ENCODE measurements around the gene POC1A. TPM values are rescaled to one million over a fixed set of nuclear protein-coding genes. Genes with fewer than 3 reads are reported as not detected.

POC1A gene
- total and polyA plus RNA-seq, 9 of the 15 experiments (the other 6 are each of a cell fraction or from before 2014, with no cell fraction given) = 7.2 to 17.5 (median 12.1) TPM

GRCh38 chr3:52128118-52128683, 26.0 kb downstream of the POC1A start:
- BruUV-seq (replicated peaks) = no TSS peak
- WGBS (ENCODE audit: insufficient coverage, low coverage, missing lambda C conversion rate) = 7% methylated on average over 7 of the region's 7 CpGs
- Histone ChIP-seq H3K4me1 (replicated peaks in 1 of 2; ENCODE audit: control insufficient read depth in 2 of 2, insufficient read depth in 2 of 2, low read length in 2 of 2) (peaks cover 13 to 15% of the 10 kb centered on the region in 2 experiments), H3K4me3 (no peak overlapping the region), H3K4me2 (ENCODE audit: insufficient read depth, low read length) (peak overlapping the region; percentile 34), H3K36me3 (ENCODE audit: control insufficient read depth, insufficient read depth, low read length) (peaks cover 46% of the 10 kb centered on the region; the same call in 2 of the 3 replicates), H4K20me1 (replicated peaks; ENCODE audit: control insufficient read depth, insufficient read depth, low read length) (0 out of 2 replicates have a peak, but pooled peaks cover 4% of the 10 kb centered on the region), H3K27ac (ENCODE audit: extremely low read depth, low read depth, low read length) (peak overlapping the region; percentile 75), H3K9ac (ENCODE audit: insufficient read depth in 1 of 2, low read depth in 2 of 2, low read length in 2 of 2) (peak overlapping the region; percentile 0 to 8; a peak in 1 of 4 replicates), H3K79me2 (ENCODE audit: control insufficient read depth, insufficient read depth, low read length) (peaks cover 4% of the 10 kb centered on the region; the same call in 1 of the 3 replicates), H3K9me3 (replicated peaks; ENCODE audit: control insufficient read depth, insufficient read depth, low read depth, low read length) (no peaks in the 10 kb centered on the region), H3K27me3 (ENCODE audit: control insufficient read depth in 2 of 2, insufficient read depth in 2 of 2, low read length in 2 of 2) (no peaks in the 10 kb centered on the region), H3K9me1 (ENCODE audit: control insufficient read depth, insufficient read depth, low read length) (peaks cover 3% of the 10 kb centered on the region), H2AFZ (ENCODE audit: low read depth, low read length) (peak overlapping the region; percentile 18; the same call in 1 of the 2 replicates)
- ChIA-PET CTCF (ENCODE audit: low intra/inter-chr PET ratio) (interaction anchor here (0.6 kb wide), 1 partner anchor 202 kb away, joined by 3 read pairs; no protein-coding TSS in a partner anchor), POLR2A (interaction anchor here (0.7 to 1.2 kb wide), 7 partner anchors 10 to 157 kb away, joined by 3 to 6 read pairs (median 3); partner anchors contain the start of gene RPL29)
- FAIRE-seq = peak; percentile 97
- ATAC-seq = peak; percentile 96
- in situ Hi-C loops (cut with MboI) (loop anchor here (5.0 kb wide), 1 partner anchor 126 kb away; no protein-coding TSS in a partner anchor), intact Hi-C loops (cut with micrococcal nuclease) (loop anchor here (1.0 kb wide), 1 partner anchor 121 kb away; no protein-coding TSS in a partner anchor)
- DNase-seq (ENCODE audit: extremely low read depth in 1 of 4, low spot score in 3 of 4) = peak; percentile 83 to 92 (median 86)
- no peak for TF ChIP-seq ZBTB34 (CRISPR knock-in tag; IDR thresholded peaks at IDR 0.05)
- TF ChIP-seq ZNF24 (IDR thresholded peaks at IDR 0.05) = no peak
- TF ChIP-seq SMC3 (conservative IDR thresholded peaks at IDR 0.05; ENCODE audit: insufficient read depth, low read depth, low read length) = 0 out of 2 replicates have a peak, but pooled peaks have one; percentile 16
- TF ChIP-seq MAX (CRISPR knock-in tag; IDR thresholded peaks at IDR 0.05) = no peak
- peak; percentile 68 to 71 for TF ChIP-seq KDM1A (IDR thresholded peaks at IDR 0.05)
- TF ChIP-seq HMGXB4 (CRISPR knock-in tag; IDR thresholded peaks at IDR 0.05) = no peak
- no peak for TF ChIP-seq OTX1 (CRISPR knock-in tag; IDR thresholded peaks at IDR 0.05)
- no peak for TF ChIP-seq XRCC3 (IDR thresholded peaks at IDR 0.05)
- no peak for TF ChIP-seq SP2 (IDR thresholded peaks at IDR 0.05; ENCODE audit: extremely low read depth, low read depth, low read length, poor library complexity, severe bottlenecking)
- TF ChIP-seq RHOXF2B (CRISPR knock-in tag; conservative IDR thresholded peaks at IDR 0.05) = no peak
- no peak for TF ChIP-seq SMAD1 (IDR thresholded peaks at IDR 0.05; ENCODE audit: low read depth, low read length, partially characterized antibody)
- TF ChIP-seq ZNF639 (CRISPR knock-in tag; conservative IDR thresholded peaks at IDR 0.05 in 1 of 2, IDR thresholded peaks at IDR 0.05 in 1 of 2) = no peak
- no peak for TF ChIP-seq ZNF764 (CRISPR knock-in tag; IDR thresholded peaks at IDR 0.05; ENCODE audit: low read depth)
- TF ChIP-seq NR2C2 (CRISPR knock-in tag; IDR thresholded peaks at IDR 0.05) = no peak
- peak; percentile 68 for TF ChIP-seq NR2C2 (tag; IDR thresholded peaks at IDR 0.05)

Data from K562 (cell line).